Ovary (tissue), 9 donors: Measurements from ENCODE around the gene KRTAP5-3. TPM values are rescaled to one million over a fixed set of nuclear protein-coding genes. Genes with fewer than 3 reads are reported as not detected.
"Not testable (repeated sequence)": the region's sequence is repeated elsewhere in the genome, so short reads cannot be mapped to it uniquely, and the experiment has no call there.

Experiments
- DNase-seq, 5 donors: peaks; one replicate each; pipeline ENCODE4 v3.0.0-alpha.2; 2019 to 2020
- H3K27ac ChIP-seq, 2 donors: fragments of 200-600 bp; one replicate each; pipeline versions ENCODE4 v1.5.1 to v1.8.0; 2019 to 2022
- H3K27me3 ChIP-seq: fragments of 200-600 bp; one replicate; pipeline ENCODE4 v1.8.0; 2022
- H3K36me3 ChIP-seq: fragments of 200-600 bp; sonication (generic); one replicate; pipeline ENCODE4 v1.5.1; 2019
- H3K4me1 ChIP-seq: one replicate; pipeline ENCODE4 v1.8.1; 2013; ENCODE audit warnings: mild to moderate bottlenecking, moderate library complexity; ENCODE audit not compliant: insufficient read depth
- H3K4me3 ChIP-seq: fragments of 200-600 bp; sonication (generic); one replicate; pipeline ENCODE4 v1.5.1; 2017
- H3K9me3 ChIP-seq, 2 donors: fragments of 200-600 bp in 1 of 2; sonication (generic) in 1 of 2; one replicate each; pipeline versions ENCODE4 v1.5.1 to v1.8.1; 2013 to 2019; ENCODE audit warnings: mild to moderate bottlenecking in 1 of 2, moderate library complexity in 1 of 2
- CTCF ChIP-seq, 3 donors: fragments of 450-650 bp in 2 of 3; fragments of 200-600 bp in 1 of 3; IDR thresholded peaks; one replicate each; pipeline versions ENCODE4 v1.5.1 to v1.8.0; 2016 to 2022; ENCODE audit warnings: antibody characterized with exemption in 3 of 3, mild to moderate bottlenecking in 1 of 3
- EP300 ChIP-seq: sonication (generic); formaldehyde crosslinking; IDR thresholded peaks from one replicate; pipeline ENCODE4 v1.6.1; 2017; ENCODE audit warnings: antibody characterized with exemption
- POLR2A ChIP-seq: fragments of 450-650 bp; IDR thresholded peaks from one replicate; pipeline ENCODE4 v1.6.1; 2017; ENCODE audit warnings: antibody characterized with exemption, mild to moderate bottlenecking, moderate library complexity
- WGBS, 3 donors: extraction: QIAGEN DNeasy Blood & Tissue Kit in 1 of 3; methylation state at CpG; one replicate each; pipeline versions ENCODE4 v1.1.5 to v1.1.7; 2013 to 2017; 5-methylcytosine and 5-hydroxymethylcytosine counted together
- intact Hi-C, 4 donors: fragments of 100-400 bp; cut with DNase I; formaldehyde crosslinking; loops; one replicate each; pipeline versions ENCODE4 v1.11.0 to v1.15.1; 2022 to 2023
- polyA plus RNA-seq, 2 donors: library from polyadenylated mRNA; stranded (reverse); fragments of 200-250 nt in 1 of 2; fragments of 350-450 nt in 1 of 2; fragmentation: Illumina TruSeq in 1 of 2; extraction: RNeasy Lipid Tissue Mini Kit (QIAGEN cat#74804) in 1 of 2; gene quantifications; one replicate each; pipeline ENCODE4 v1.2.3, GENCODE V29; 2013 to 2014
- total RNA-seq, 7 donors: library from RNA; depleted of rRNA in 2 of 7; stranded (reverse); fragments of >200 nt in 2 of 7; fragmentation: NEBNext Ultra II Directional in 3 of 7; extraction: Animal tissue kit (Norgen Biotek cat#: 25700) in 3 of 7; gene quantifications; one replicate each; pipeline versions ENCODE4 v1.1.0 to v1.2.4, GENCODE V29; 2016 to 2023
- donor health status: DM: no; HTN: no; CAD: no; lungs with moderate emphysema.
- donor health status: DM: no; HTN: no; CAD: no.
- donor health status: Bipolar disorder and iron deficiency.
- donor health status: DM: yes; HTN: yes; CAD: no.
- donor health status: DM: no; HTN: no; CAD: no.
- donor health status: DM: yes; HTN: yes; CAD: no.

The KRTAP5-3 gene
- total and polyA plus RNA-seq, 9 donors = not detected

- H3K27ac ChIP-seq = no peak overlapping the region
- WGBS, 3 donors = 78 to 87% (median 85%) methylated on average over 9 of the region's 9 CpGs
- no peaks in the 10 kb centered on the region for H3K27me3 ChIP-seq
- H3K36me3 ChIP-seq = no peaks in the 10 kb centered on the region
- no peaks in the 10 kb centered on the region for H3K4me1 ChIP-seq
- H3K9me3 ChIP-seq = peaks cover 0 to 4% of the 10 kb centered on the region in 2 donors
- DNase-seq = no peak
- no peak for TF ChIP-seq POLR2A
- no peak for TF ChIP-seq CTCF (IDR thresholded peaks at IDR 0.05)
- TF ChIP-seq EP300 = no peak
- no peak overlapping the region for H3K4me3 ChIP-seq
- intact Hi-C loops = no loop called here
Observed at GRCh38 chr11:1581976-1582375, 26.3 kb downstream of the KRTAP5-3 start.

GRCh38 chr11:1576825-1577224 lies 31.4 kb downstream of the KRTAP5-3 start:
- no peak for TF ChIP-seq EP300
- no peak for TF ChIP-seq CTCF (IDR thresholded peaks at IDR 0.05)
- no peak for TF ChIP-seq POLR2A

DNA sequence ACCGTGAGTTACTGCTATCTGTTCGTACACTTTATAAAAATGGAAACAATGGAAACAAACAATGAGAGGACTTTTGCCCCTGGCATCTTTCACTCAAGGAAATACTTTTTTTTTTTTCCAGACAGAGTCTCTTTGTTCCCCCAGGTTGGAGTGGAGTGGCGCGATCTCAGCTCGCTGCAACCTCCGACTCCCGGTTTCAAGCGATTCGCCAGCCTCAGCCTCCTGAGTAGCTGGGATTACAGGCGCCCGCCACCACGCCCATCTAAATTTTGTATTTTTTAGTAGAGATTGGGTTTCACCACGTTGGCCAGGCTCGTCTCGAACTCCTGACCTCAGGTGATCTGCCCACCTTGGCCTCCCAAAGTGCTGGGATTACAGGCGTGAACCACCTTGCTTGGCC lies 32.5 kb downstream of the KRTAP5-3 start:
- not testable (repeated sequence) for H3K9me3 ChIP-seq, H3K27me3 ChIP-seq, H3K4me1 ChIP-seq, H3K27ac ChIP-seq, H3K4me3 ChIP-seq, DNase-seq, H3K36me3 ChIP-seq
- intact Hi-C loops = loop anchor here in 2 of 4 donors (2.0 to 10.0 kb wide), 2 partner anchors 371 to 373 kb away; no protein-coding TSS in a partner anchor
- 80 to 88% (median 81%) methylated on average over 16 of the region's 16 CpGs for WGBS, 3 donors

More at GRCh38 chr11:1576825-1577224, 31.4 kb downstream of the KRTAP5-3 start:
- H3K36me3 ChIP-seq = no peaks in the 10 kb centered on the region
- H3K4me1 ChIP-seq = no peaks in the 10 kb centered on the region
- intact Hi-C loops = loop anchor here in 1 of 4 donors (10.0 kb wide), 1 partner anchor 372 kb away; no protein-coding TSS in a partner anchor
- no peaks in the 10 kb centered on the region for H3K27me3 ChIP-seq
- H3K4me3 ChIP-seq = no peak overlapping the region
- H3K27ac ChIP-seq = no peak overlapping the region
- H3K9me3 ChIP-seq = peaks cover 0 to 4% of the 10 kb centered on the region in 2 donors
- no peak for DNase-seq
- 78 to 86% (median 80%) methylated on average over 6 of the region's 6 CpGs for WGBS, 3 donors

GRCh38 chr11:1574933-1575242 lies 33.4 kb downstream of the KRTAP5-3 start:
- intact Hi-C loops = loop anchor here (1.0 to 10.0 kb wide), 4 partner anchors 115 to 373 kb away; no protein-coding TSS in a partner anchor
- Histone ChIP-seq H3K27ac (no peak overlapping the region), H3K9me3 (peaks cover 0 to 4% of the 10 kb centered on the region in 2 donors), H3K4me1 (no peaks in the 10 kb centered on the region), H3K27me3 (no peaks in the 10 kb centered on the region), H3K4me3 (no peak overlapping the region), H3K36me3 (no peaks in the 10 kb centered on the region)
- TF ChIP-seq POLR2A (no peak), CTCF (IDR thresholded peaks at IDR 0.05) (no peak), EP300 (no peak)
- no peak for DNase-seq
- WGBS, 3 donors = 2 to 11% (median 9%) methylated on average over 7 of the region's 7 CpGs

GRCh38 chr11:1574238-1574932 lies 33.9 kb downstream of the KRTAP5-3 start:
- no peak for TF ChIP-seq EP300
- TF ChIP-seq CTCF (IDR thresholded peaks at IDR 0.05) = peak in 2 of 3 donors; percentile 84 to 86
- peak; percentile 41 to 75 (median 63) for DNase-seq
- no peak overlapping the region for H3K27ac ChIP-seq
- WGBS, 3 donors = 1% methylated on average over 29 to 64 of the region's 64 CpGs
- intact Hi-C loops = loop anchor here (1.0 to 10.0 kb wide), 4 partner anchors 114 to 372 kb away; no protein-coding TSS in a partner anchor
- H3K27me3 ChIP-seq = no peaks in the 10 kb centered on the region
- H3K4me3 ChIP-seq = peak overlapping the region; percentile 43
- peaks cover 0 to 4% of the 10 kb centered on the region in 2 donors for H3K9me3 ChIP-seq
- H3K36me3 ChIP-seq = no peaks in the 10 kb centered on the region
- H3K4me1 ChIP-seq = no peaks in the 10 kb centered on the region
